B cell (primary cell): ENCODE data around the gene HINT3. TPM values are rescaled to one million over a fixed set of nuclear protein-coding genes. Genes with fewer than 3 reads are reported as not detected.

ENCODE experiments used
- ATAC-seq: fragments of 200-7000 bp; cut with Tn5 transposase; one replicate; pipeline ENCODE4 v1.10.0; 2021; ENCODE audit warnings: low read depth, mild to moderate bottlenecking, moderate number of reproducible peaks, moderate library complexity
- CTCF ChIA-PET: fragments of 350-600 bp; sonication (Branson Sonifier 250); formaldehyde crosslinking; loops from one replicate; lab custom pipeline; 2021; ENCODE audit warnings: antibody characterized with exemption, inconsistent platforms; lab: Charles Lee
- POLR2A ChIA-PET: fragments of 350-600 bp; sonication (Branson Sonifier 250); formaldehyde crosslinking; loops from one replicate; lab custom pipeline; 2021; ENCODE audit warnings: antibody characterized with exemption; lab: Charles Lee
- DNase-seq: peaks from one replicate; pipeline ENCODE4 v3.0.0; 2013
- H2AFZ ChIP-seq: 2 replicates; pipeline ENCODE4 v1.6.1; 2012; ENCODE audit warnings: mild to moderate bottlenecking, low read depth, low read length; ENCODE audit not compliant: insufficient read depth, poor library complexity, severe bottlenecking
- H3K27ac ChIP-seq, 2 donors: 1 replicate in 1 of 2; 2 replicates in 1 of 2; pipeline ENCODE4 v1.5.1; 2012 to 2013; ENCODE audit warnings: low read length in 2 of 2, mild to moderate bottlenecking in 2 of 2, moderate library complexity in 1 of 2
- H3K27me3 ChIP-seq, 4 experiments: fragments of 200-600 bp in 1 of 4; sonication (generic) in 1 of 4; replicated peaks in 1 of 4; 1 replicate in 2 of 4; 2 replicates in 2 of 4; pipeline versions ENCODE4 v1.6.1 to v1.7.0; 2013 to 2016; ENCODE audit warnings: low read length in 3 of 4, mild to moderate bottlenecking in 2 of 4, mixed read lengths in 1 of 4, moderate library complexity in 1 of 4; ENCODE audit not compliant: insufficient read depth in 4 of 4, control insufficient read depth in 3 of 4; ENCODE audit errors: control extremely low read depth in 1 of 4
- H3K36me3 ChIP-seq, 2 experiments: replicated peaks in 1 of 2; 1 replicate in 1 of 2; 2 replicates in 1 of 2; pipeline versions ENCODE4 v1.6.1 to v1.7.1; 2013; ENCODE audit warnings: low read length in 1 of 2; ENCODE audit not compliant: insufficient read depth in 2 of 2, control insufficient read depth in 1 of 2; ENCODE audit errors: control extremely low read depth in 1 of 2, extremely low read depth in 1 of 2
- H3K4me1 ChIP-seq, 2 donors: fragments of 200-600 bp in 1 of 2; sonication (generic) in 1 of 2; 1 replicate in 1 of 2; 2 replicates in 1 of 2; pipeline versions ENCODE4 v1.5.1 to v1.6.1; 2013 to 2017; ENCODE audit warnings: low read length in 2 of 2; ENCODE audit not compliant: control insufficient read depth in 2 of 2, insufficient read depth in 2 of 2
- H3K4me2 ChIP-seq: replicated peaks from 2 replicates; pipeline ENCODE3; 2012; ENCODE audit warnings: mild to moderate bottlenecking, low read depth, low read length; ENCODE audit not compliant: poor library complexity, severe bottlenecking
- H3K4me3 ChIP-seq, 5 experiments: fragments of 200-600 bp in 1 of 5; sonication (generic) in 1 of 5; 1 replicate in 3 of 5; 2 replicates in 2 of 5; pipeline versions ENCODE4 v1.5.1 to v1.7.0; 2011 to 2016; ENCODE audit warnings: low read length in 4 of 5, mild to moderate bottlenecking in 4 of 5, low read depth in 2 of 5, control low read depth in 1 of 5, moderate library complexity in 1 of 5; ENCODE audit not compliant: insufficient read depth in 1 of 5; ENCODE audit errors: control extremely low read depth in 1 of 5, extremely low read depth in 1 of 5
- H3K79me2 ChIP-seq: fragments of 200-600 bp; sonication (generic); one replicate; pipeline ENCODE4 v1.6.0; 2016; ENCODE audit warnings: low read length; ENCODE audit not compliant: control insufficient read depth, insufficient read depth
- H3K9ac ChIP-seq: fragments of 200-600 bp; sonication (generic); 2 replicates; pipeline ENCODE4 v1.6.1; 2017; ENCODE audit warnings: mild to moderate bottlenecking, low read length, moderate library complexity
- H3K9me3 ChIP-seq, 3 donors: one replicate each; pipeline versions ENCODE4 v1.6.1 to v1.7.1; 2013; ENCODE audit warnings: low read length in 2 of 3; ENCODE audit not compliant: control insufficient read depth in 2 of 3, insufficient read depth in 1 of 3; ENCODE audit errors: control extremely low read depth in 1 of 3
- H4K20me1 ChIP-seq: 2 replicates; pipeline ENCODE4 v1.6.0; 2012; ENCODE audit warnings: mild to moderate bottlenecking, low read length; ENCODE audit not compliant: insufficient read depth, control insufficient read depth, poor library complexity, severe bottlenecking
- H3K27ac Mint-ChIP-seq: one replicate; pipeline ENCODE4 v1.8.0; 2021; ENCODE audit warnings: mixed read lengths
- H3K27me3 Mint-ChIP-seq: one replicate; pipeline ENCODE4 v1.8.0; 2021; ENCODE audit warnings: mixed read lengths
- H3K4me1 Mint-ChIP-seq: one replicate; pipeline ENCODE4 v1.8.0; 2021; ENCODE audit warnings: mixed read lengths
- H3K4me3 Mint-ChIP-seq: one replicate; pipeline ENCODE4 v1.8.0; 2021; ENCODE audit warnings: mixed read lengths
- H3K9me3 Mint-ChIP-seq: one replicate; pipeline ENCODE4 v1.8.0; 2022; ENCODE audit warnings: mixed read lengths; ENCODE audit not compliant: insufficient read depth
- CTCF ChIP-seq: fragments of 200-600 bp; IDR thresholded peaks from one replicate; pipeline ENCODE4 v1.8.0; 2022; ENCODE audit warnings: antibody characterized with exemption, mild to moderate bottlenecking
- EZH2 ChIP-seq: IDR thresholded peaks from 2 replicates; pipeline ENCODE4 v1.6.1; 2012; ENCODE audit warnings: borderline replicate concordance, low read depth, mild to moderate bottlenecking, moderate library complexity, low read length; ENCODE audit not compliant: insufficient read depth, poor library complexity, severe bottlenecking
- WGBS: methylation state at CpG from one replicate; pipeline ENCODE4 v1.1.5; 2013; ENCODE audit warnings: missing lambda C conversion rate; ENCODE audit not compliant: insufficient coverage; 5-methylcytosine and 5-hydroxymethylcytosine counted together
- intact Hi-C: fragments of 100-400 bp; cut with micrococcal nuclease; formaldehyde crosslinking; loops from one replicate; pipeline ENCODE4 v1.10.0; 2022
- polyA plus RNA-seq: library from polyadenylated mRNA; depleted of rRNA; stranded (reverse); fragments of >200 nt; gene quantifications from 2 replicates; pipeline ENCODE4 v1.2.3, GENCODE V29; 2012
- total RNA-seq, 2 donors: library from RNA; stranded (reverse); fragments of 120-200 nt in 1 of 2; gene quantifications; 1 replicate in 1 of 2; 2 replicates in 1 of 2; pipeline versions ENCODE4 v1.2.3 to v1.2.4, GENCODE V29; 2013 to 2022

HINT3 gene
- total and polyA plus RNA-seq, 2 donors (not counting 1 experiment from before 2014, with no cell fraction given): 5.5 to 12.4 TPM

DNA sequence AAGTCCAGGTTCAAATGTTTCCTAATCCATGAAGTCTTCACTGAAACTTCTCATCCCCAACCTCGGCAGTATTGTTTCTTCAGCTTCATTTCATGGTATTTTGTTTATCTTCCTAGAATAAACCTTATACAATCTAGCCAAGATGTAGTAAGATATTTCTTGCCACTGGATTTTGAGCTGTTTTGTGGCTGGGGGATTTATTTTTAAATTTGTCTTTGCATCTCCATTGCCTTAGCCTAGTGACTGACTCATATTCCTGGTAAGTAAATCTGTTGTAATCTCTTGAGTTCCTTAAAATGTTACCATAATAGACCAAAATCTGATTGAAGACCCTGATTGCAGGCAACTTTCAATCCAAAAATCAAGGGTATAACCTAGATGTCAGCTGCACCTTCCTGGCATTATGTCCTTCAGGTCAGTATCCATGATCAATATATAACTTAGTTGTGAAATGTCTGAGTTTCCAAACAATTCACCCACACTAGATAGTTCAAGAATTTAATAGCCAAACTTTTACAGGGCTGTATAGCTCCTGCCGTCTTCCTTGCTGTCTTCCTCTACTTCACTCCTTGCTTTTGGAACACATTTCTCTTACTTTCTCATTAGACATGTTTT, 25.1 kb downstream of the HINT3 start:
- Mint-ChIP-seq H3K4me3 (no peak overlapping the region), H3K9me3 (no peaks in the 10 kb centered on the region), H3K27me3 (no peaks in the 10 kb centered on the region), H3K27ac (no peak overlapping the region), H3K4me1 (no peaks in the 10 kb centered on the region)
- Histone ChIP-seq H3K27ac (no peak overlapping the region), H3K27me3 (no peaks in the 10 kb centered on the region), H2AFZ (no peak overlapping the region), H3K36me3 (peaks cover 1 to 3% of the 10 kb centered on the region in 2 experiments), H3K4me2 (no peak overlapping the region), H3K9me3 (no peaks in the 10 kb centered on the region), H3K4me3 (no peak overlapping the region), H3K4me1 (peaks cover 4 to 6% of the 10 kb centered on the region in 2 donors), H3K79me2 (peaks cover 5% of the 10 kb centered on the region), H3K9ac (no peak overlapping the region), H4K20me1 (no peaks in the 10 kb centered on the region)
- ChIA-PET CTCF (interaction anchor here (0.6 to 0.9 kb wide), 2 partner anchors 12 to 196 kb away, joined by 3 to 4 read pairs; no protein-coding TSS in a partner anchor), POLR2A (no interaction called here)
- 100% methylated on average over 1 of the region's 2 CpGs for WGBS
- no peak for ATAC-seq
- intact Hi-C loops: no loop called here
- TF ChIP-seq CTCF: no peak
- TF ChIP-seq EZH2: no peak
- no peak for DNase-seq

- H3K4me3 ChIP-seq: no peak overlapping the region
- no peaks in the 10 kb centered on the region for H3K27me3 ChIP-seq
- POLR2A ChIA-PET: no interaction called here
- H3K27ac ChIP-seq: no peak overlapping the region
- H3K9ac ChIP-seq: no peak overlapping the region
- H3K4me2 ChIP-seq: no peak overlapping the region
- H2AFZ ChIP-seq: no peak overlapping the region
- no peak overlapping the region for H3K27ac Mint-ChIP-seq
- DNase-seq (no peak), ATAC-seq (no peak)
- no peaks in the 10 kb centered on the region for H4K20me1 ChIP-seq
- H3K36me3 ChIP-seq: peaks cover 0 to 3% of the 10 kb centered on the region in 2 experiments
- H3K9me3 ChIP-seq: no peaks in the 10 kb centered on the region
- H3K79me2 ChIP-seq: peaks cover 5% of the 10 kb centered on the region
- 94% methylated on average over 2 of the region's 4 CpGs for WGBS
- TF ChIP-seq CTCF (no peak), EZH2 (no peak)
- H3K4me3 Mint-ChIP-seq: no peak overlapping the region
- intact Hi-C loops: no loop called here
- CTCF ChIA-PET: interaction anchor here (1.1 to 1.3 kb wide), 3 partner anchors 9 to 26 kb away, joined by 3 read pairs; no protein-coding TSS in a partner anchor
- H3K27me3 Mint-ChIP-seq: no peaks in the 10 kb centered on the region
- H3K4me1 Mint-ChIP-seq: no peaks in the 10 kb centered on the region
- H3K9me3 Mint-ChIP-seq: no peaks in the 10 kb centered on the region
- peaks cover 10 to 12% of the 10 kb centered on the region in 2 donors for H3K4me1 ChIP-seq
Observed at GRCh38 chr6:125983246-125983945, 26.8 kb downstream of the HINT3 start.
